H7 (cell line): Measurements from ENCODE around the gene TEX19. TPM values are rescaled to one million over a fixed set of nuclear protein-coding genes. Genes with fewer than 3 reads are reported as not detected.

ENCODE experiments used
- DNase-seq: peaks from one replicate; pipeline ENCODE4 v3.0.0; 2012
- H3K27me3 ChIP-seq: 2 replicates; pipeline ENCODE4 v1.6.0; 2011; ENCODE audit warnings: mild to moderate bottlenecking, low read length; ENCODE audit not compliant: control insufficient read depth, insufficient read depth
- H3K36me3 ChIP-seq: replicated peaks from 2 replicates; pipeline ENCODE4 v1.5.1; 2011; ENCODE audit warnings: low read length; ENCODE audit not compliant: control insufficient read depth, insufficient read depth
- H3K4me3 ChIP-seq: 2 replicates; pipeline ENCODE4 v1.5.1; 2011; ENCODE audit warnings: low read depth, mild to moderate bottlenecking, control low read depth, low read length, moderate library complexity; ENCODE audit not compliant: insufficient read depth
- total RNA-seq: library from RNA; depleted of rRNA; stranded (reverse); fragments of >200 nt; shearing (Covaris generic); gene quantifications from 2 replicates; pipeline ENCODE4 v1.2.3, GENCODE V29; 2014; rRNA removed

The TEX19 gene, protein sequence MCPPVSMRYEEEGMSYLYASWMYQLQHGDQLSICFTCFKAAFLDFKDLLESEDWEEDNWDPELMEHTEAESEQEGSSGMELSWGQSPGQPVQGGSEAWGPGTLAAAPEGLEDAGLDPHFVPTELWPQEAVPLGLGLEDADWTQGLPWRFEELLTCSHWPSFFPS
- 1.1 and 1.9 TPM in 2 replicates for total RNA-seq

DNA sequence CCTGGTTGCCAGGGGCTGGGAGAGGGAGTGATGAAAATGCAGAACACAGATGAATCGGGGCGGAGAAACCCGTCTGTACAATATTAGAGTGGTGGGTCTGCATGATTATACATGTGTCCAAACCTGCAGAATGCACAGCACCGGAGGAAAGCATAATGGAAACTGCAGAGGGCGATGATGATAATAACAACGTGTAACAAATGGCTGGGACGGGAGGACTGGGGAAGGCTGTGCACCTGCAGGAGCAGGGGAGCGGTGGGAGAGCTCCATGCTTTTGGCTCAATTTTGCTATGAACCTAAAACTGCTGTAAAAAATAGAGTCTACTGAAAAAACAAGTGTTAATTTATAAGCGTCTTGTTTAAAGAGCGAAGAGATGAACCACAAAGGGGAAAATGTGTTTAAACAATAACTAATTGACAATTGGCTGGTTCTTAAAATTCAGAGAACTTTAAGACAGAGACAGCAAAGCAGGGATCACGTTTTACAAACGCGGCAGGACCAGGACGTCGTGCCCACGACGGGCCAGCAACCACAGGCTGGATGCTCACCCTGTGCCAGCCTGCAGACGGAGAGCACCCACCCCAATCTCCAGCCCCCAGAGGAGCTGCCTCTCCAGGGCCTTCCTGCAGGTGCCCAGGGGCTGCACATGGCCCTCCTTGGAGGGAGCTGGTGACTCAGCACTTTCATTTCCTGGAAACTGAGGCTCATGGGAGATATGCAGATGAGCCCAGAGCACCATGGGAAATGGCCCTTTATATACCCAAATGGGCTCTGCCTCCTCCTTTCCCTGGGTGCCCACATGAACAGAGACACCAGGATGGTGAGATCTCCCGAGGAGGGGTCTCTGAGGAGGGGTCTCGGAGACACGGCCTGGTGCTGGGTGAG, at the start of gene TEX19:
Gene TEX19, plus strand, starts transcription at position 783 of the 886 bp plus-strand sequence. CDS start 2,904 bp downstream, outside the sequence.
- no peak within 1 kb of the TSS for H3K4me3 ChIP-seq
- no peak for DNase-seq
- no peaks in the 10 kb centered on the region for H3K36me3 ChIP-seq
- H3K27me3 ChIP-seq = no peaks in the 10 kb centered on the region; the same call in 1 of the 2 replicates

DNA sequence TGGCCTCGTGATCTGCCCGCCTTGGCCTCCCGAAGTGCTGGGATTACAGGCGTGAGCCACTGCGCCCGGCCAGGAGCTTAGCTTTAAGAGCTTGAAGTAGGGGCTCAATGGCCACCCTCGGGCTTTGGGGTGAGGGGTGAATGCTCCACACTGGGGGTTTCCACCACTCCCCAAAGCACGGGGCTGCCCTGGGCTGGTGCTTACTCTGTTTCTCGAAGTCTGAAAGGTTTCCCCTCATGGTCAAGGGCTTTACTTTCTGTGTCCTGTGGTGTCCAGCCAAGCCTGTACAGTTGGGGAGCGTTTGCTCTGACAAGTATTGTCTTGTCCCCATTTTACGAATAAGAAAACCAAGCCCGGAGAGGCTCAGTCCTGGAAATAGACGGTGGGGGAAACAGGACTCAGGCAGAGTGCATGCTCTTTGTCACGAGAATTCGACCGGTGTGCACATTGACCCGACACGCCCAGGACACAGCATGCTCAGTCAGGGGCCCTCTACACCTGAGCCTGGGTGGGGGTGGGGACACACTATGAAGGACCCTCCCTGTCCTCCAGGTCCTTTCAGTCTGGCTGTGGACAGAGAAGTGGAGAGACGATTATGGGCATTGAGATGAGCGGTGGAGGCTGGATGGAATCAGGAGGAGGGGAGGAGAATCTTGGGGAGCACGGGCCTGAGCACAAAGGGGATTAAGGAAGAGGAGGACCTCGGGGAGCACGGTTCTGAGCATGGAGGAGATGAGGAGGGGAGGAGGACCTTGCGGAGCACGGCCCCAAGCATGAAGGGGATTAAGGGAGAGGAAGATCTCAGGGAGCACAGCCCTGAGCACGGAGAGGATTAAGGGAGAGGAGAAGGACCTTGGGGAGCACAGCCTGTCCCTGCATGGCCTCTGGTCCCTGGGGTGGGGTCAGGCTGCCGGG, 49.1 kb upstream of the TEX19 start:
- Histone ChIP-seq H3K4me3 (no peak overlapping the region), H3K27me3 (no peaks in the 10 kb centered on the region), H3K36me3 (no peaks in the 10 kb centered on the region)
- no peak for DNase-seq

DNA sequence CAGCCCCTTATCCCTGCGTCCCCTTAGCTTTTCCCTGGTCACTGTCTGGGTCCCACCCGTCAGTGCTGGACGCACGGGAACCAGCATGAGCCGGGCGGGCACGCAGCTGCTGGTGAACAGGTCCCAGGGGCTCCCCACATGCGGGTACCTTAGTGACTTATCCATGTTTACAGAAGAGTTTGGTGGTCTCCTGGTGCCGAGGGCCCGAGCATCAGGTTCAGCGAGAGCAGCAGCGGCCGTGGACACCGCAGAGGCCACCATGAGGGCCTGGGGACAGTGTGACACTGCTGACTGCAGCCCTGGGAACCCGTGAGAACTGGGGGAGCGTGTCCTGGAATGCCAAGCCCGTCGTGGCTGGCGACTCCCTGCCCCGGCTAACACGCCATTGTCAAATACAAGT, 48.2 kb upstream of the TEX19 start:
- Histone ChIP-seq H3K36me3 (no peaks in the 10 kb centered on the region), H3K4me3 (no peak overlapping the region), H3K27me3 (no peaks in the 10 kb centered on the region)
- no peak for DNase-seq

DNA sequence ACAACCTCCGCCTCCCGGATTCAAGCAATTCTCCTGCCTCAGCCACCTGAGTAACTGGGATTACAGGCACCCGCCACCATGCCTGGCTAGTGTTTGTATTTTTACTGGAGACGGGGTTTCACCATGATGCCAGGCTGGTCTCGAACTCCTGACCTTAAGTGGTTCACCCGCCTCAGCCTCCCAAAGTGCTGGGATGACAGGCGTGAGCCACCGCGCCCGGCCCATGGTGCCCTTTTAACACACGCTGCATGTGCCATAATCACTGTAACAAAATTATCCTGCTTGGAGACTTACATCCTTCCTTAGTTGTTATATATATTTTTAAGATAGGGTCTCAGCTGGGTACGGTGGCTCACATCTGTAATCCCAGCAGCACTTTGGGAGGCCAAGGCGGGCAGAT, 47.1 kb upstream of the TEX19 start:
- no peak for DNase-seq
- no peak overlapping the region for H3K4me3 ChIP-seq
- no peaks in the 10 kb centered on the region for H3K27me3 ChIP-seq
- H3K36me3 ChIP-seq = no peaks in the 10 kb centered on the region

DNA sequence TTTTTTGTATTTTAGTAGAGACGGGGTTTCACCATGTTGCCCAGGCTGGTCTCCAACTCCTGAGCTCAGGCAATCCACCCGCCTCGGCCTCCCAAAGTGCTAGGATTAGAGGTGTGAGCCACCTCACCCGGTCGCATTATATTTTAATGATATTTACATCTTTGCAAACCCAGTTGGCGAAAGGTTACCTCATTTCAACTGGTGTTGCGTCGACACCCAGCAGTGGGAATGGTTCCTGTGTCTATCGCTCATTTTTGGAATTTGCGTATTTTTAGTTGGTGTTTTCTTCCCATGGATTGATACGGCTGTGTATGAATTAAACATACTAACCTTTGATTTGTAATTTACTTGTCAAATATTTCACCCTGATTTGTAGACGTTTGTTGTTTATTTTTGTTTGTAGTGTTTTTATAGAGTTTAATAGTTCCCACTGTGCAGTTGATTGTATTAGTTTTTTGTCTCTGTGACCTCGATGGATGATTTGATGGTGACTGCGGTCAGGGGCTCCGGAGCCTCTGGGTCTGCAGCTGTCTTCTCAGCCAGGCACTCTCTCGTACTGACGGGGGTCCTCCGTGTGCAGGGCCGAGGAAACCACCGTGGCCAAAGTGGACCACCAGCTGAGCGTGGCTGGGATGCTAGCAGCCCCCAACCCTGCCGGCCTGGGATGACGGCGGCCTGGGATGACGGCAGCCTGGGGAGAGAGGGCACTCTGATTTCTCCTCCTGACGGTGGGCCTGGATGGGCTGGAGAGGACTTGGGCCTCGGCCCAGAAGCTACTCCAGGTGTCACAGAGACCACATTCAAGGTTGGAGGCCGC, 45.6 kb upstream of the TEX19 start:
- no peak overlapping the region for H3K4me3 ChIP-seq
- H3K36me3 ChIP-seq = no peaks in the 10 kb centered on the region
- DNase-seq = peak; percentile 50
- no peaks in the 10 kb centered on the region for H3K27me3 ChIP-seq

DNA sequence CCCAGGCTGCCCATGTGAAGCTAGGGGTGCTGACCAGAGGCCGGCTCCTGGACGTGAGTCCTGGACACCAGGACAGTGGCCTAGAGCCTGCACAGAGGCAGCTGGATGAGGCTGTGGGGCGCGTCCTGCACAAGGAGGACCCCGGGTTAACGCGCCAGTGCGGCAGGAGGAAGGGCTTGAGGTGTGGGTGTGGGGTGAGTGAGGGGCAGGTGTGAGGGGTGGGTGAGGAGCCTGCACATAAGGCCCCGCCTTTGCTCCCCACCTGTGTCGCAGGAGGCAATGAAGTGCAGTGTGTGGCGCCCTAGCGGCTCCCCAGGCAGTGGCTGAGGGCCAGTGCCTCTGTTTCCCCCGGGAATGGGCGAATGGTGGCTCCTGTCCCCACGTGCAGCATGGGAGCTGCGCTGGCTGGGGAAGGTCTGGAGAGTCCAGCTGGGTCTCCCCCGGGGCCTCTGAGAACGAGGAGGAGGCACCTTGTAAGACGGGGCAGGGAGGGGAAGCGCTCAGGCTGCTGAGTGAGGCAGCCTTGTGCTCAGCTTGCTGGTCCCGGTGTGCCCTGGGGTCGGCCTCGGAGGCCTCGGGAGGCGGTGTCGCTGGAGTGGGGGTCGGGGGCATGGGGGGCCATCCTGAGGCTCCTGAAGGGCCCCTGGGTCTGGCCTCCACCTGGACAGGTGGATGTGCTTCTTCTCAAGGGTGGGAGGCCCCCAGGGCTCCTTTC, 44.9 kb upstream of the TEX19 start:
- H3K27me3 ChIP-seq = no peaks in the 10 kb centered on the region
- no peak overlapping the region for H3K4me3 ChIP-seq
- DNase-seq = peak; percentile 60
- H3K36me3 ChIP-seq = no peaks in the 10 kb centered on the region

DNA sequence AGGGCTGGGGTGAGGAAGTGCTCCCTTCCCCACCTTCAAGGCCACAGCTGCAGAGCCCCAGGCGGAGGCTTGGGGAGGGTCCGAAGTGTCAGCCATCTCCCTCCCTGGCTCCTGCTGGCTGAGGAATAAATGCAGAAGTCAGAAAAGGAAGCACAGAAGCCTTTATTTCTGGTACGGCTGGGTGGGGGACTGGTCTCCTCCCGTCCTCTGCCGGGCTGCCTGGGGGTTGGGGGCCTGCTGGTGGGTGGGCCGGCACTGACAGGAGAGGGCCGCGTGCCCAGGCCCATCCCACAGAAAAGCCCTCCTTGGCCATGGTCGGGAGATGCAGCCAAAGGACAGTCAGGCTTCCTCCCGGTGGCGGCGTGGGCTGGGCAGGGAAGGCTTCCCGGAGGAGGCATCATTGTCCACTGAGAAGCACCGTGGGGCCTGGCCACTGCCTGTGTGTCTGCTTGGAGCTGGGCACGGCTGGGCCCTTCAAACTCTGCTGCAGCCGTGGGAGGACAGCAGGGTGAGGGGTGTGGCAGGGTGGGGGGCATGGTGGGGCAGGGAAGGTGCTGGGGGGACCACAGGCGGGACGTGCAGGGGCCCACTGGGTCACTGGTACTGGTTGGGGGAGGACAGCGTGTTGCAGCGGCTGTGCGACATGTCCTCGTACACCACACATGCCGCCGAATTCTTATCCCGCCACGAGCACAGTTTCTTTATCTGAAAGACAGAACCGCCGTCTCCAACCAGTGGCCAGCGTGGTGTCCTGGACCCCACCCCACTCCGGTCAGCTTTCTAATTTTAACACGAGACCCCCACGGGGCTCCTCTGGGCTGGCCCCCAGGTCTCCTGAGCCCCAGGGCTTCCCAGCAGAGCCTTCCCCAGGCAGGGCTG, 44.1 kb upstream of the TEX19 start:
- no peak overlapping the region for H3K4me3 ChIP-seq
- DNase-seq = no peak
- H3K36me3 ChIP-seq = no peaks in the 10 kb centered on the region
- no peaks in the 10 kb centered on the region for H3K27me3 ChIP-seq

DNA sequence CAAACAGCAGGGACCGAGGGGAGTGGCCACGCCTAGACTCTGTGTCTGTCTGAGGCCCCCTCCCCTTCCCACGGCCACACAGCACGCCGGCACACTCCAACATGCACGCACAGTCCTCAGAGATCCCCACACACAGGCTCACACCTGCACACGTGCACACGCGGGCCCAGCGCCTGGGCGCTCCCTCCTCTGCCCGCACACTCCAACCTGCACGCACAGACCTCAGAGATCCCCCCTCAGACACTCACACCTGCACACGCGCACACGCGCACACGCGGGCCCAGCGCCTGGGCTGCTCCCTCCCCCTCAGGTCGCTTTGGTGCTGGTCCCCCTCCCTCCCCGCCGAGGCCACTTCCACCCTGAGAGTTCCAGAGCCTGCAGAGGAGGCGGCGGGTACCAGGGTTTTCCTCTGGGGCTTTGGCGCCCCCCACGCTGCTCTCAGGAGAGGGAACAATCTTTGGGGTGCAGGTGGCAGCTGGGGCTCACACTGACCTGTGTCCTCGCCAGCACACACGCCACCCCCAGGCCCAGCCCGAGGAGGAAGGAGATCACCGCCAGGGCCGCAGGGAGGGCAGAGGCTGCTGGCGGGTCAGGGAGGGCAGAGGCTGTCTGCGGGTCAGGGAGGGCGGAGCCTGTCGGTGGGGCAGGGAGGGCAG, 43.2 kb upstream of the TEX19 start:
- no peaks in the 10 kb centered on the region for H3K36me3 ChIP-seq
- H3K4me3 ChIP-seq = no peak overlapping the region
- peak; percentile 91 for DNase-seq
- no peaks in the 10 kb centered on the region for H3K27me3 ChIP-seq

DNA sequence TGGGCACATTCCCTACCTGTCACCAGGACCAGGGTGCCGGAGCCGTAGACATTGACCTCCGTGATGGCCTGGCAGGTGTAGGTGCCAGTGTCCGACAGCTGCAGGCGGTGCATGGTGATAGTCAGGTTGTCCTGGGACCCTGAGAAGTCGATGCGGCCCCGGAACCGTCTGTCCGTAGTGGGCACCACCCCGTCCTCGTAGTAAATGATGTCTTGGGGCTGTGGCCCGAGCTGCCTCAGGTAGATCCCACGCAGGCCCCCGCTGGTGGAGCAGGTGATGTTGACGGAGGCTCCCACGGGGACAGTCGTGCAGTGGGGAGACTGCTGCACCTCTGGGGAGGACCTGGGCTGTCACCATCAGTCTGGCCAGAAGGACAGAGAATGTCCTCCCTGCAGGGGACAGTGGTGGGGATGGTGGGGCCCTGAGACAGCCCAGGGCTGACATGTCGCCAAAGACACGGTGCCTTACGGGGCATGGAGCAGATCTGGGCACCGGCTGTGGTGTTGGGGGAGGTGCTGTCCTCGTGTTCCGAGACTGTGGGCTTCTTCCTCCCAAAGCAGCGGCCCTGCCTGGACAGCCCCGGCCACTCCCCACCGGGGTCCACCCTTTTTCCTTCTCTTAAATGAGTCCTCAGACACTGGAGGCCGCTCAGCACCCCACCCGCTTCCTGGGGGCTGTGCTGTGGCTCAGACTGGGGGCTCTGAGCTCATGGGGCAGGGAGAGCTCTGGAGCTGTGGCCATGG, 42.2 kb upstream of the TEX19 start:
- Histone ChIP-seq H3K27me3 (no peaks in the 10 kb centered on the region), H3K36me3 (no peaks in the 10 kb centered on the region), H3K4me3 (no peak overlapping the region)
- no peak for DNase-seq

DNA sequence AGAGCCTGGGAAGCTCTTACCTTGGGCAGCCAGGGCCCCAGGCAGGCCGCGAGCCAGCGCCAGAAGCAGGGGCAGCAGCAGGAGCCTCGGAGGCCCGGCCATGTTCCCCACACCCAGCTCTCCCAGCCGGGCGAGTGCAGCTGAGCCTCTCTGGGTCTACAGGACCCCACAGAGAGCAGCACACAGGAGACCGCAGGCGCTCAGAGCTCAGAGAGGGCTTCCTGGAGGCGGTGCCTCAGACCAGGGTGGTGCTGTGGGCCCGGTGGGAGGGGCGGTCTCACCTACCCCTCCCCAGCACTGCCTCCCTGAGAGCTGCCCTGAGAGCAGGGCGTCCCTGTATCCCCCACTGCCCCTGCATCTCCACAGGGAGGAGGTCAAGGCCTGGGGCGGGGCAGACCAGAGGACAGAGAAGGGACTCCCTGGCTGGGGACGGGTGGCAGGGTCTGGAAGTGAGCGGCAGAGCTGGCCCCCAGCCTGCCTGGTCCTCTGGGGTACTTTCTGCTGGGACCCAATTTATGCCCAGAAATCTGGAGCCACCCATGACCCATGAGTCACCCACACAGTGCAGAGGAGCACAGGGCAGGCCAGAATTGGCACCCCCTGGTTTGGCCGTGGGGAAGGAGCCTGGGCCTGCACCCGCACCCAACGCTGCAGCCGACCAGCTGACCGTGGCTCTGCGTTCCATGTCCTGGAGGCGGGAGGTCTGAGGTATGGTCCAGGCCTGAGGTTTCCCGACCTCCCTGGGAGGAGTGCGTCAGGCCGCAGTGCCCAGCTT, 41.5 kb upstream of the TEX19 start, which contains the start of gene CD7:
Gene CD7, minus strand, starts transcription at position 215 of the 775 bp plus-strand sequence. Its CDS starts 113 bp downstream, at position 102.
- no peak for DNase-seq
- Histone ChIP-seq H3K27me3 (no peaks in the 10 kb centered on the region), H3K4me3 (no peak within 1 kb of the TSS), H3K36me3 (no peaks in the 10 kb centered on the region)

DNA sequence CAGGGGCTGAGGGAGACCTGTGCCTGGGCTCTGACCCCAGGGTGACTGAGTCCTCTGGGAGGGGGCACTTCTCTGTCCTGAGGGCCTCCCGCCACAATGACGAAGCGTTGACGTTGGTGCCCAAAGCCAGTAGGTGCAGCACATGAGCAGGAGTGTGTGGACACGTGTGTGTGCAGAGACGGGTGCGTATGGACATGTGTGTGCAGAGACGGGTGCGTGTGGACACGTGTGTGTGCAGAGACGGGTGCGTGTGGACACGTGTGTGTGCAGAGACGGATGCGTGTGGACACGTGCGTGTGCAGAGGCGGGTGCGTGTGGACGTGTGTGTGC, 40.9 kb upstream of the TEX19 start:
- no peak for DNase-seq
- no peaks in the 10 kb centered on the region for H3K27me3 ChIP-seq
- no peak overlapping the region for H3K4me3 ChIP-seq
- no peaks in the 10 kb centered on the region for H3K36me3 ChIP-seq
